ENCODE data around the gene TPGS1. TPM values are rescaled to one million over a fixed set of nuclear protein-coding genes. Genes with fewer than 3 reads are reported as not detected.
A peak's percentile ranks its signal among the peaks of the same experiment; 100 is the strongest.

Gene TPGS1
- total RNA-seq, 2 donors from 2014 or later = 34.5 to 62.0 TPM

DNA sequence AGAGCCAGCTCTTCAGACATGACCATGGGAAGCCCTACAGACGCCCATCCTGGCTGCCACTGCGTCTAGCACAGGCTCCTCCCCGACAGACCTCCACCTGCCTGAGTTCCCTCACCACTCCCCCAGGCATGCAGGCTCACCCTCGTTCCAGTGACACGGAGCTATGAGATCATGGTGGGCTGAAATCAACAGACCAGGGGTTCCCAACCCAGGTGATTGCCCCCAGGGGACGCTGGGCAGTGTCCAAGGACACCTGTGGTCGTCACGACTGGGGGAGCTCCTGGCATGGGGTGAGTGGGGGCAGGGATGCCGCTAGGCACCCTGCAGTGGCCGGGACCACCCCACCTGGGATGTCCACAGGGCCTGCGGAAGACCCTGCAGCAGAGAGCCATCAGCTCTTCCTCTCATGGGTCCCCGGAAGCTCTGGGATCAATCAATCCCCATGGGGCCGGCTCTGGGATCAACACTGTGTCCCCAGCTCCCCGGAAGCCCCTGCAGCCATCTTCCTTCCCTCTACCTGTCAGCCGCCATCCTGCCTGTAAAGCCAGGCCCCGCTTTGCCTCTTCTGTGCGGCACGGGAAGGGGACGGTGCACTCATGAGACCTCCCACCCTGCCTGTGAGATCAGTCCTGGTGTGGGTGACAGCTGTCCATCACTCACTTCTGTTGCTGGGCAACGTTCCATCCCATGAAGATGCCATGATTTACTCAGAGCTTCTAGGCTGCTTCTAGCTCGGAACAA, 23.8 kb upstream of the TPGS1 start:
- DNase-seq (no peak), ATAC-seq (no peak)
- no peak for TF ChIP-seq POLR2A (IDR thresholded peaks at IDR 0.05)
- TF ChIP-seq, protein P1, sequence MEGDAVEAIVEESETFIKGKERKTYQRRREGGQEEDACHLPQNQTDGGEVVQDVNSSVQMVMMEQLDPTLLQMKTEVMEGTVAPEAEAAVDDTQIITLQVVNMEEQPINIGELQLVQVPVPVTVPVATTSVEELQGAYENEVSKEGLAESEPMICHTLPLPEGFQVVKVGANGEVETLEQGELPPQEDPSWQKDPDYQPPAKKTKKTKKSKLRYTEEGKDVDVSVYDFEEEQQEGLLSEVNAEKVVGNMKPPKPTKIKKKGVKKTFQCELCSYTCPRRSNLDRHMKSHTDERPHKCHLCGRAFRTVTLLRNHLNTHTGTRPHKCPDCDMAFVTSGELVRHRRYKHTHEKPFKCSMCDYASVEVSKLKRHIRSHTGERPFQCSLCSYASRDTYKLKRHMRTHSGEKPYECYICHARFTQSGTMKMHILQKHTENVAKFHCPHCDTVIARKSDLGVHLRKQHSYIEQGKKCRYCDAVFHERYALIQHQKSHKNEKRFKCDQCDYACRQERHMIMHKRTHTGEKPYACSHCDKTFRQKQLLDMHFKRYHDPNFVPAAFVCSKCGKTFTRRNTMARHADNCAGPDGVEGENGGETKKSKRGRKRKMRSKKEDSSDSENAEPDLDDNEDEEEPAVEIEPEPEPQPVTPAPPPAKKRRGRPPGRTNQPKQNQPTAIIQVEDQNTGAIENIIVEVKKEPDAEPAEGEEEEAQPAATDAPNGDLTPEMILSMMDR (IDR thresholded peaks at IDR 0.05) = no peak
- H3K9me3 ChIP-seq = no peaks in the 10 kb centered on the region
- H3K4me1 ChIP-seq = peaks cover 32% of the 10 kb centered on the region
- no peaks in the 10 kb centered on the region for H3K27me3 ChIP-seq
- H3K27ac ChIP-seq = no peak overlapping the region
- WGBS, 2 donors = 25 to 34% methylated on average over 17 to 18 of the region's 21 CpGs
- no peaks in the 10 kb centered on the region for H3K36me3 ChIP-seq (replicated peaks in 1 of 2; ENCODE audit: insufficient read depth in 1 of 2, low read depth in 2 of 2)
- no peak overlapping the region for H3K4me3 ChIP-seq
- intact Hi-C loops (cut with DNase I) = no loop called here

DNA sequence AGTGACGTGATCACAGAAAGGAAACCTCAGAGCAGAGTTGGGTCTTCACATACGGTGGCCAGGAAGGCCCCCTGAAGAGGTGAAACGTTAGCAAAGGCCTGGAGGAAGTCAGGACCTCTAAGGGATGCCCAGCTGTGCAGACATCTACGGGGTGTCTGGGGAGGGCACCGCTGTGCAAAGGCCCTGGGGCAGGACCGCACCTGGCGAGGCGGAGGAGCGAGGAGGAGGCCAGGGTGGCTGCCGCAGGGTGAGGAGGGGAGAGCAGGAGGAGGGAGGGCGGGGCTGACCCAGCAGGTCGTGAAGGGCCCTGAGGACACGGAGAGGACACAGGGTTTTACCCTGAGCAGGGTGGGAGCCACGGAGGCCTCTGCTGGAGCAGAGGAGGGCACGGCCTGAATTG, 22.8 kb upstream of the TPGS1 start:
- no peak overlapping the region for H3K4me3 ChIP-seq
- intact Hi-C loops (cut with DNase I) = no loop called here
- WGBS, 2 donors = 58 to 66% methylated on average over 14 to 15 of the region's 15 CpGs
- DNase-seq = no peak
- H3K27ac ChIP-seq = no peak overlapping the region
- ATAC-seq = no peak
- no peaks in the 10 kb centered on the region for H3K9me3 ChIP-seq
- H3K4me1 ChIP-seq = peaks cover 35% of the 10 kb centered on the region
- TF ChIP-seq, protein P1 (IDR thresholded peaks at IDR 0.05) = no peak
- no peak for TF ChIP-seq POLR2A (IDR thresholded peaks at IDR 0.05)
- H3K27me3 ChIP-seq = no peaks in the 10 kb centered on the region
- no peaks in the 10 kb centered on the region for H3K36me3 ChIP-seq (replicated peaks in 1 of 2; ENCODE audit: insufficient read depth in 1 of 2, low read depth in 2 of 2)

DNA sequence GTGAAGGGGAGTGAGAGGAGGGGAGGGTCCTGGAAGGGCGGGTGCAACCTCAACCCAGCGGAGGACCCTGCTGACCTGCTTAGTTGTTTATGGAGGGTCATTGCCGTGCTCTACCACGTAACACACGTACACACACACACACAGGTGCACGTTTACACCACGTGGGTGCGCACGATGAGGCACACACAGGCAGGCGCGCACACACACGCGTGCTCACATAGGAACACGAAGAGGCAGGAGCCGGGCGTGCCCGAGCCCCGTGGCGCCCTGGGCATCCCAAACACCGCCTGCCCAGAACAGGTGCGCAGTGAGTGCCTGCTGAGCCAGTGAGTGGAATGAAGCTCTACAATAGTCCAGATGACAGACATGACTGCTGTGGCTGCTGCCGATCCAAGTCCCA, 22.2 kb upstream of the TPGS1 start:
- Histone ChIP-seq H3K4me1 (peaks cover 36% of the 10 kb centered on the region), H3K36me3 (replicated peaks in 1 of 2; ENCODE audit: insufficient read depth in 1 of 2, low read depth in 2 of 2) (no peaks in the 10 kb centered on the region), H3K4me3 (no peak overlapping the region), H3K9me3 (no peaks in the 10 kb centered on the region), H3K27ac (peak overlapping the region in 2 of 4 donors; percentile 68 to 73), H3K27me3 (no peaks in the 10 kb centered on the region)
- DNase-seq (no peak), ATAC-seq (no peak)
- 57 to 70% methylated on average over 8 to 22 of the region's 22 CpGs for WGBS, 2 donors
- TF ChIP-seq, protein P1 (IDR thresholded peaks at IDR 0.05) = no peak
- no peak for TF ChIP-seq POLR2A (IDR thresholded peaks at IDR 0.05)
- intact Hi-C loops (cut with DNase I) = no loop called here

DNA sequence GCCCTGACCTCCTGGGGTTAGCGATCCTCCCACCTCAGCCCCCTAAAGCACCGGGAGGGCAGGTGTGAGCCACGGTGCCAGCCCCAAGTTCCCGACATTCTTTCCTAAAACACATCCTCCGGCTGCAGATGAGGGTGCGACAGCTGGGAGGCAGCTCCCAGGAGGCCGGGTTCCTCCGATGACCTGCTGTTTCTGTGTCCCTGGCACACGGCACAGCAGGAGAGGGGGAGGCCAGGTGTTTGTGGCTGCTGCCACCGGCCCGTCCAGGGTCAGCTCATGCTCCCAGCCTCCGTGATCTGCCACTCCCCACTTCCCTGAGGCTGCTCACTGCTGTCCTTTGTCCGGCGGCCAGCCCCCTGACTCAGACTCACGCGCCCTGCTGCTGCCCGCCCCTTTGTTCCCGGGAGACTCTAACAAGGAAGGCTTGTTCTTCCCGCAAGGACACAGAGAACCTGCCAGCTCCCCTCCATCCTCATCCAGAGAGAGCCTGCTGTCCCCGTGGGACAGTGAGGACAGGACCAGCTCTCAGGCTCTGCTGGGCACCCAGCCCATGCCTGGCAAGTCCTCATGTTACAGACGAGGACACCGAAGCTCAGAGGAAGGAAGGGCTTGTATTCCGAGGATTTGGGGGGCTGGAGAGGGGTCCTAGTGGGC, 21.6 kb upstream of the TPGS1 start:
- no peak overlapping the region for H3K4me3 ChIP-seq

More for the DNA sequence above, 21.6 kb upstream of the TPGS1 start:
- intact Hi-C loops (cut with DNase I) = no loop called here
- 7 to 15% methylated on average over 4 to 23 of the region's 23 CpGs for WGBS, 2 donors
- H3K27ac ChIP-seq = peak overlapping the region in 3 of 4 donors; percentile 45 to 73 (median 68)
- DNase-seq (peak; percentile 63 to 82 (median 69)), ATAC-seq (peak; percentile 46)
- peaks cover 36% of the 10 kb centered on the region for H3K4me1 ChIP-seq
- H3K36me3 ChIP-seq (replicated peaks in 1 of 2; ENCODE audit: insufficient read depth in 1 of 2, low read depth in 2 of 2) = no peaks in the 10 kb centered on the region
- H3K27me3 ChIP-seq = no peaks in the 10 kb centered on the region
- no peaks in the 10 kb centered on the region for H3K9me3 ChIP-seq
- TF ChIP-seq, protein P1 (IDR thresholded peaks at IDR 0.05) = no peak
- peak; percentile 26 to 64 (median 48) for TF ChIP-seq POLR2A (IDR thresholded peaks at IDR 0.05)

Data from body of pancreas (tissue), 4 donors.